ENCODE data around the gene FA2H.

FA2H gene

DNA sequence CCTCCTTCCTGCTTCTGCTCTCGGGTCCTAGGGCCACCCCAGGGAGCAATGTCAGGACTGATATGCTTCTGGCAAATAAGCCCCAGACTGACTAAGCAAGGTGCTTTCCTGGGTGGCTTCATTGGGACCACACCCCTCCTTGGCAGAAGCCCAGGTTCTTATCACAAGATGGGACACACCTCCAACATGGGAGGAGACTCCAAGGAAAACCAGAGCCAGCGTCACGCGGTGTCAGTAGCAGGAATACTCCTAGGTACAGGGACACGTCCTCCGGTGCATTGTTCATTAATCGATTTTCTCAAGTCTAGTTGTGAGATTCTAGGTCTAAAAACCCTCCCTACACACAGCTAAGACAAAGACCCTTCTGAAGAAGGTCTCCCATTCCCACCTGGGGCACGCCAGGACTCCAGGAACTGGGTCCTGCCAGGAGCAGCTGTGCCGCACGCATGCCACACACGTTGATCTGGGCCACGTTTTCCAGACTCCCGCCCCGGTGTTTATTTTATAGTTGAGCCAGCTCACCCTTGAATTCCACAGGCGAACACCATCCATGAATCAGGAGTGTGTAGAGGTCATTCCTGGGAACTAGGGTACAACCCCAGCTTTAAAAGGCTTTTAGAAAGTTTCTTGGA, 30.8 kb downstream of the FA2H start:
- TF ChIP-seq, protein P1, sequence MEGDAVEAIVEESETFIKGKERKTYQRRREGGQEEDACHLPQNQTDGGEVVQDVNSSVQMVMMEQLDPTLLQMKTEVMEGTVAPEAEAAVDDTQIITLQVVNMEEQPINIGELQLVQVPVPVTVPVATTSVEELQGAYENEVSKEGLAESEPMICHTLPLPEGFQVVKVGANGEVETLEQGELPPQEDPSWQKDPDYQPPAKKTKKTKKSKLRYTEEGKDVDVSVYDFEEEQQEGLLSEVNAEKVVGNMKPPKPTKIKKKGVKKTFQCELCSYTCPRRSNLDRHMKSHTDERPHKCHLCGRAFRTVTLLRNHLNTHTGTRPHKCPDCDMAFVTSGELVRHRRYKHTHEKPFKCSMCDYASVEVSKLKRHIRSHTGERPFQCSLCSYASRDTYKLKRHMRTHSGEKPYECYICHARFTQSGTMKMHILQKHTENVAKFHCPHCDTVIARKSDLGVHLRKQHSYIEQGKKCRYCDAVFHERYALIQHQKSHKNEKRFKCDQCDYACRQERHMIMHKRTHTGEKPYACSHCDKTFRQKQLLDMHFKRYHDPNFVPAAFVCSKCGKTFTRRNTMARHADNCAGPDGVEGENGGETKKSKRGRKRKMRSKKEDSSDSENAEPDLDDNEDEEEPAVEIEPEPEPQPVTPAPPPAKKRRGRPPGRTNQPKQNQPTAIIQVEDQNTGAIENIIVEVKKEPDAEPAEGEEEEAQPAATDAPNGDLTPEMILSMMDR (IDR thresholded peaks at IDR 0.05; ENCODE audit: low read depth, low read length), result no peak
- no peak for DNase-seq (ENCODE audit: extremely low read depth, low read depth)

DNA sequence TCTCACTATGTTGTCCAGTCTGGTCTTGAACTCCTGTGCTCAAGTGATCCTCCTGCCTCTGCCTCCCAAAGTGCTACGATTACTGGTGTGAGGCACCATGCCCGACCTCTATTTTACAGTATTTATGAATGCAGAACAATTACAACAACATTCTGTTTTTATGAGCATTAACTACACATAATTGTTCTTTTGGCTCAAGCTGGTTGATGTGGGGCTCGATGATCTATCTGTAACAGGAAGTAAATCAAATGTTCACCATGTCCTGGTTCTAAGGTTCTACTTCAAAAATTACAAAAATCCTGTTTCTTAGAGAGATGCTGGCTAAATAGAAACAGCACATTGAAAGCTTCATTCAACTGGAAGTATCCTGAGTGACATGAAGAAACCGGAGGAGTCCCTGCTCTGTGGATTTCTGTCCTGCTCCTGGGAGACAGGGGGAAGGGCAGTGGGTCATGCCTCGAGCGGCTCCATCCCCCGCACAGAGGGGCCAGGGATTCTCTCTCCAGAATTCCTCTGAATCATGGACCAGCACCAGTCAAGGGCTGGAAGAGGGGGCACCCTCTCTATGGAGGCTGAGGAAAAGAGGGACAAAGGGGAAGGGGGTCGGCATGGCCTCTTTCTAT, 31.5 kb downstream of the FA2H start:
- DNase-seq (ENCODE audit: extremely low read depth, low read depth), result no peak
- TF ChIP-seq, protein P1 (IDR thresholded peaks at IDR 0.05; ENCODE audit: low read depth, low read length), result no peak

GRCh38 chr16:74742051-74742481, 32.6 kb downstream of the FA2H start:
- TF ChIP-seq, protein P1 (IDR thresholded peaks at IDR 0.05; ENCODE audit: low read depth, low read length), result no peak
- no peak for DNase-seq (ENCODE audit: extremely low read depth, low read depth)

- no peak for DNase-seq (ENCODE audit: extremely low read depth, low read depth)
- TF ChIP-seq, protein P1 (IDR thresholded peaks at IDR 0.05; ENCODE audit: low read depth, low read length), result no peak
These were observed 33.8 kb downstream of the FA2H start for GRCh38 chr16:74740795-74741304.

DNA sequence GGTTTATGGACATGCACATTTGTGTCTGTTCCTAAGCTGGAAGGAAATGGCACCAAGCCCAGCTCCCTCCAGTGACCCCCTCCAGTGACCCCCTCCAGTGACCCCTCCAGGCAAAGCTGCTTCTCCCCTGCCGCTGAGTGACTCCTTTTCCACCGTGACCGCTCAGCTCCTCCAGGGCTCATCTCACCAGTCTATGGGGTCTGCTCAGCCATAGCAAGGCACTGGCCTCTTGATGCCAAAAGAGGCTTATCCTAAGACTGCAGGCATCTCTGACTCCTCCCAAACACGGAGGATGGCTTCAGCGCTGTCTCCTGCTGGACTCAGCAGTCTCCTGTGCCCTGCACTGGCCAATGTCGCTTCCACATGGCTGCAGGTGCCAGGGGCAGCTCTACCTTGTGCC, 35.3 kb downstream of the FA2H start:
- TF ChIP-seq, protein P1 (IDR thresholded peaks at IDR 0.05; ENCODE audit: low read depth, low read length), result no peak
- no peak for DNase-seq (ENCODE audit: extremely low read depth, low read depth)

- TF ChIP-seq, protein P1 (IDR thresholded peaks at IDR 0.05; ENCODE audit: low read depth, low read length), result no peak
- DNase-seq (ENCODE audit: extremely low read depth, low read depth), result no peak
These were observed 35.8 kb downstream of the FA2H start for GRCh38 chr16:74738816-74739215.

- no peak for DNase-seq (ENCODE audit: extremely low read depth, low read depth)
- TF ChIP-seq, protein P1 (IDR thresholded peaks at IDR 0.05; ENCODE audit: low read depth, low read length), result no peak
These were observed 36.5 kb downstream of the FA2H start for GRCh38 chr16:74738113-74738541.
